Kidney (tissue), 14 donors: ENCODE results near the gene SLC46A1. TPM values are rescaled to one million over a fixed set of nuclear protein-coding genes. Genes with fewer than 3 reads are reported as not detected.

ENCODE experiments used
- DNase-seq, 5 donors: peaks; one replicate each; pipeline ENCODE4 v3.0.0-alpha.2; 2013 to 2020
- FAIRE-seq: peaks from 2 replicates; lab custom pipeline; 2012; peaks lifted over from hg19 to GRCh38; lab: Jason Lieb, UNC
- H3K27ac ChIP-seq, 2 donors: one replicate each; pipeline ENCODE4 v1.7.0; 2013; ENCODE audit warnings: low read depth in 2 of 2, low read length in 2 of 2, inconsistent platforms in 1 of 2
- H3K27me3 ChIP-seq: one replicate; pipeline ENCODE4 v1.7.1; 2013; ENCODE audit warnings: low read length, inconsistent platforms; ENCODE audit not compliant: control insufficient read depth, insufficient read depth
- H3K36me3 ChIP-seq, 3 donors: one replicate each; pipeline versions ENCODE4 v1.7.0 to v1.7.1; 2013; ENCODE audit warnings: low read length in 3 of 3, control low read depth in 1 of 3, inconsistent platforms in 1 of 3; ENCODE audit not compliant: insufficient read depth in 3 of 3, control insufficient read depth in 2 of 3
- H3K4me1 ChIP-seq, 3 donors: one replicate each; pipeline versions ENCODE4 v1.7.0 to v1.7.1; 2013; ENCODE audit warnings: low read length in 3 of 3, inconsistent platforms in 1 of 3, low read depth in 1 of 3; ENCODE audit not compliant: control insufficient read depth in 2 of 3, insufficient read depth in 2 of 3
- H3K4me3 ChIP-seq, 3 donors: one replicate each; pipeline versions ENCODE4 v1.7.0 to v1.8.1; 2013; ENCODE audit warnings: low read length in 3 of 3, control low read depth in 1 of 3, inconsistent platforms in 1 of 3
- H3K9ac ChIP-seq, 3 donors: one replicate each; pipeline versions ENCODE4 v1.7.0 to v1.7.1; 2013; ENCODE audit warnings: low read length in 3 of 3, control low read depth in 1 of 3, inconsistent platforms in 1 of 3
- H3K9me3 ChIP-seq, 3 donors: one replicate each; pipeline versions ENCODE4 v1.7.0 to v1.7.1; 2013; ENCODE audit warnings: low read length in 3 of 3, control low read depth in 1 of 3, inconsistent platforms in 1 of 3; ENCODE audit not compliant: control insufficient read depth in 2 of 3, insufficient read depth in 1 of 3
- intact Hi-C: fragments of 100-400 bp; cut with DNase I; formaldehyde crosslinking; loops from one replicate; pipeline ENCODE4 v1.11.1; 2022
- polyA plus RNA-seq: library from polyadenylated mRNA; stranded (reverse); fragments of 350-450 nt; fragmentation: Illumina TruSeq; extraction: RNeasy Lipid Tissue Mini Kit (QIAGEN cat#74804); gene quantifications from one replicate; pipeline ENCODE4 v1.2.3, GENCODE V29; 2014; ENCODE audit warnings: low read depth, low replicate concordance; ENCODE audit not compliant: insufficient read depth
- total RNA-seq: library from RNA; stranded (reverse); fragmentation: NEBNext Ultra II Directional; extraction: Animal tissue kit (Norgen Biotek cat#: 25700); gene quantifications from one replicate; pipeline ENCODE4 v1.2.1, GENCODE V29; 2021
- TF ChIP-seq, protein P1 (sequence below): IDR thresholded peaks from 3 replicates; pipeline ENCODE4 v1.5.1; 2012; ENCODE audit warnings: mild to moderate bottlenecking, moderate library complexity, borderline replicate concordance; ENCODE audit not compliant: insufficient read depth; ENCODE audit errors: extremely low read depth
- donor health status: control.
- donor health status: control.
- donor health status: control.
- donor health status: control.
- donor health status: control.
- donor health status: DM: yes; HTN: yes; CAD: no.
- donor health status: Normal renal cell carcinoma (clear cell type).

The SLC46A1 gene
- total and polyA plus RNA-seq, 2 donors from 2014 or later = 9.7 to 14.7 TPM

DNA sequence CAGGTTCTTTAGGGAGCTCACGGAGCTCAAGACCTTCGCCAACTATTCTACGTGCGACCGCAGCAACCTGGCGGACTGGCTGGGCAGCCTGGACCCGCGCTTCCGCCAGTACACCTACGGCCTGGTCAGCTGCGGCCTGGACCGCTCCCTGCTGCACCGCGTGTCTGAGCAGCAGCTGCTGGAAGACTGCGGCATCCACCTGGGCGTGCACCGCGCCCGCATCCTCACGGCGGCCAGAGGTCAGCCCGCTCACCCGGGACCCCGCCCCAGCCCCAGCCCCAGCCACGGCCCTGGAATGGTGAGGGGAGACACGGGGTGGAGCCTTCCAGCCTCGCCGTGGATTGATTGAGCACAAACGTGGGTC is 21.0 kb downstream of the SLC46A1 start:
- Histone ChIP-seq H3K9ac (peak overlapping the region in 2 of 3 donors; percentile 9 to 68), H3K4me3 (peak overlapping the region; percentile 57 to 81 (median 75)), H3K27me3 (peaks cover 2% of the 10 kb centered on the region), H3K4me1 (peaks cover 0 to 16% (median 0%) of the 10 kb centered on the region in 3 donors), H3K36me3 (peaks cover 2 to 12% (median 8%) of the 10 kb centered on the region in 3 donors), H3K27ac (peak overlapping the region; percentile 40 to 65), H3K9me3 (no peaks in the 10 kb centered on the region)
- TF ChIP-seq, protein P1, sequence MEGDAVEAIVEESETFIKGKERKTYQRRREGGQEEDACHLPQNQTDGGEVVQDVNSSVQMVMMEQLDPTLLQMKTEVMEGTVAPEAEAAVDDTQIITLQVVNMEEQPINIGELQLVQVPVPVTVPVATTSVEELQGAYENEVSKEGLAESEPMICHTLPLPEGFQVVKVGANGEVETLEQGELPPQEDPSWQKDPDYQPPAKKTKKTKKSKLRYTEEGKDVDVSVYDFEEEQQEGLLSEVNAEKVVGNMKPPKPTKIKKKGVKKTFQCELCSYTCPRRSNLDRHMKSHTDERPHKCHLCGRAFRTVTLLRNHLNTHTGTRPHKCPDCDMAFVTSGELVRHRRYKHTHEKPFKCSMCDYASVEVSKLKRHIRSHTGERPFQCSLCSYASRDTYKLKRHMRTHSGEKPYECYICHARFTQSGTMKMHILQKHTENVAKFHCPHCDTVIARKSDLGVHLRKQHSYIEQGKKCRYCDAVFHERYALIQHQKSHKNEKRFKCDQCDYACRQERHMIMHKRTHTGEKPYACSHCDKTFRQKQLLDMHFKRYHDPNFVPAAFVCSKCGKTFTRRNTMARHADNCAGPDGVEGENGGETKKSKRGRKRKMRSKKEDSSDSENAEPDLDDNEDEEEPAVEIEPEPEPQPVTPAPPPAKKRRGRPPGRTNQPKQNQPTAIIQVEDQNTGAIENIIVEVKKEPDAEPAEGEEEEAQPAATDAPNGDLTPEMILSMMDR = no peak
- DNase-seq (no peak), FAIRE-seq (no peak)
- intact Hi-C loops = no loop called here

DNA sequence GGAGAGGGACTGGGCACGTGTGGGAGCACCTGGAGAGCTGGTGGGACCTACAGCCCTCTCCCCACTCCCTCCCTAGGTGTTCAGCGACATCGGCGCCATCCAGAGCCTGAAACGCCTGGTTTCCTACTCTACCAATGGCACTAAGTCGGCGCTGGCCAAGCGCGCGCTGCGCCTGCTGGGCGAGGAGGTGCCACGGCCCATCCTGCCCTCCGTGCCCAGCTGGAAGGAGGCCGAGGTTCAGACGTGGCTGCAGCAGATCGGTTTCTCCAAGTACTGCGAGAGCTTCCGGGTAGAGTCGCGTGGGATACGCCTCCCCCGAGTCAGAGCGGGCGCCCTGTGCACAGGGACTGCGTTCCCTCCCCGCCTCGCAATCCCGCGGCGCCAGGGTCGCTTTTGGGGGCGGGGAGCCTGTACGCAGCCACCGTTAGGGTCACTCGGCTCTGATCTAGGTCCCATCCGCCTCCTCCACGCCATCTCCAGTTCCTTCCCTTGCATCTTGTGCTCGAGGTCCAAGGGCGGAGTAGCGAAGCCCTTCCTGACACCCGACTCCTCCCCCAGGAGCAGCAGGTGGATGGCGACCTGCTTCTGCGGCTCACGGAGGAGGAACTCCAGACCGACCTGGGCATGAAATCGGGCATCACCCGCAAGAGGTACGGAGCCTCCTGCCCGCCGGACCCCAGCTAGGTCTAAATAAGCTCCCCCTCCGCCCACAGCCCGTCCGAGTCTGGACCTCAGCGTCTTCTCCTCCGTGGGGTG is 21.6 kb downstream of the SLC46A1 start:
- intact Hi-C loops = no loop called here
- Histone ChIP-seq H3K4me3 (peak overlapping the region; percentile 57 to 81 (median 75)), H3K27ac (peak overlapping the region; percentile 40 to 65), H3K4me1 (peaks cover 0 to 16% (median 0%) of the 10 kb centered on the region in 3 donors), H3K36me3 (peaks cover 0 to 6% (median 4%) of the 10 kb centered on the region in 3 donors), H3K27me3 (peaks cover 2% of the 10 kb centered on the region), H3K9me3 (no peaks in the 10 kb centered on the region), H3K9ac (peak overlapping the region in 2 of 3 donors; percentile 68 to 72)
- FAIRE-seq = no peak
- TF ChIP-seq, protein P1 = no peak
- peak in 4 of 5 donors; percentile 59 to 89 (median 72) for DNase-seq

DNA sequence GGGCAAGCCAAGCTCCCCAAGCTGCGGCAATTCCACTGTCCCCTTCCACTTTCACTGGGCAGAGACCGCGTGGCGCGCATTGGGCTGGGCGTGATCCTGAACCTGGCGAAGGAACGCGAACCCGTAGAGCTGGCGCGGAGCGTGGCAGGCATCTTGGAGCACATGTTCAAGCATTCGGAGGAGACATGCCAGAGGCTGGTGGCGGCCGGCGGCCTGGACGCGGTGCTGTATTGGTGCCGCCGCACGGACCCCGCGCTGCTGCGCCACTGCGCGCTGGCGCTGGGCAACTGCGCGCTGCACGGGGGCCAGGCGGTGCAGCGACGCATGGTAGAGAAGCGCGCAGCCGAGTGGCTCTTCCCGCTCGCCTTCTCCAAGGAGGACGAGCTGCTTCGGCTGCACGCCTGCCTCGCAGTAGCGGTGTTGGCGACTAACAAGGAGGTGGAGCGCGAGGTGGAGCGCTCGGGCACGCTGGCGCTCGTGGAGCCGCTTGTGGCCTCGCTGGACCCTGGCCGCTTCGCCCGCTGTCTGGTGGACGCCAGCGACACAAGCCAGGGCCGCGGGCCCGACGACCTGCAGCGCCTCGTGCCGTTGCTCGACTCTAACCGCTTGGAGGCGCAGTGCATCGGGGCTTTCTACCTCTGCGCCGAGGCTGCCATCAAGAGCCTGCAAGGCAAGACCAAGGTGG is 24.7 kb downstream of the SLC46A1 start:
- Histone ChIP-seq H3K36me3 (no peaks in the 10 kb centered on the region), H3K4me1 (peaks cover 0 to 16% (median 0%) of the 10 kb centered on the region in 3 donors), H3K9me3 (no peaks in the 10 kb centered on the region), H3K27me3 (peaks cover 2% of the 10 kb centered on the region), H3K27ac (no peak overlapping the region), H3K9ac (no peak overlapping the region), H3K4me3 (peak overlapping the region in 1 of 3 donors; percentile 37)
- TF ChIP-seq, protein P1 = peak; percentile 27
- intact Hi-C loops = no loop called here
- peak in 3 of 5 donors; percentile 60 to 64 (median 62) for DNase-seq
- no peak for FAIRE-seq
